ENCODE data around the gene JKAMP.

JKAMP gene

GRCh38 chr14:59510966-59511365 is 26.6 kb downstream of the JKAMP start:
- no peak for DNase-seq
- no peaks in the 10 kb centered on the region for H3K27me3 ChIP-seq (replicated peaks)
- in situ Hi-C loops (cut with HindIII; ENCODE audit: low pct_ligation_motif_present, low sequenced_read_pairs) = no loop called here
- no peak overlapping the region for H3K27ac ChIP-seq
- no peak overlapping the region for H3K4me3 ChIP-seq (ENCODE audit: low read depth, low read length)
- TF ChIP-seq, protein P1, sequence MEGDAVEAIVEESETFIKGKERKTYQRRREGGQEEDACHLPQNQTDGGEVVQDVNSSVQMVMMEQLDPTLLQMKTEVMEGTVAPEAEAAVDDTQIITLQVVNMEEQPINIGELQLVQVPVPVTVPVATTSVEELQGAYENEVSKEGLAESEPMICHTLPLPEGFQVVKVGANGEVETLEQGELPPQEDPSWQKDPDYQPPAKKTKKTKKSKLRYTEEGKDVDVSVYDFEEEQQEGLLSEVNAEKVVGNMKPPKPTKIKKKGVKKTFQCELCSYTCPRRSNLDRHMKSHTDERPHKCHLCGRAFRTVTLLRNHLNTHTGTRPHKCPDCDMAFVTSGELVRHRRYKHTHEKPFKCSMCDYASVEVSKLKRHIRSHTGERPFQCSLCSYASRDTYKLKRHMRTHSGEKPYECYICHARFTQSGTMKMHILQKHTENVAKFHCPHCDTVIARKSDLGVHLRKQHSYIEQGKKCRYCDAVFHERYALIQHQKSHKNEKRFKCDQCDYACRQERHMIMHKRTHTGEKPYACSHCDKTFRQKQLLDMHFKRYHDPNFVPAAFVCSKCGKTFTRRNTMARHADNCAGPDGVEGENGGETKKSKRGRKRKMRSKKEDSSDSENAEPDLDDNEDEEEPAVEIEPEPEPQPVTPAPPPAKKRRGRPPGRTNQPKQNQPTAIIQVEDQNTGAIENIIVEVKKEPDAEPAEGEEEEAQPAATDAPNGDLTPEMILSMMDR (IDR thresholded peaks at IDR 0.05; ENCODE audit: low read depth, low read length, missing control alignments) = no peak
- no peaks in the 10 kb centered on the region for H3K36me3 ChIP-seq (replicated peaks)

DNA sequence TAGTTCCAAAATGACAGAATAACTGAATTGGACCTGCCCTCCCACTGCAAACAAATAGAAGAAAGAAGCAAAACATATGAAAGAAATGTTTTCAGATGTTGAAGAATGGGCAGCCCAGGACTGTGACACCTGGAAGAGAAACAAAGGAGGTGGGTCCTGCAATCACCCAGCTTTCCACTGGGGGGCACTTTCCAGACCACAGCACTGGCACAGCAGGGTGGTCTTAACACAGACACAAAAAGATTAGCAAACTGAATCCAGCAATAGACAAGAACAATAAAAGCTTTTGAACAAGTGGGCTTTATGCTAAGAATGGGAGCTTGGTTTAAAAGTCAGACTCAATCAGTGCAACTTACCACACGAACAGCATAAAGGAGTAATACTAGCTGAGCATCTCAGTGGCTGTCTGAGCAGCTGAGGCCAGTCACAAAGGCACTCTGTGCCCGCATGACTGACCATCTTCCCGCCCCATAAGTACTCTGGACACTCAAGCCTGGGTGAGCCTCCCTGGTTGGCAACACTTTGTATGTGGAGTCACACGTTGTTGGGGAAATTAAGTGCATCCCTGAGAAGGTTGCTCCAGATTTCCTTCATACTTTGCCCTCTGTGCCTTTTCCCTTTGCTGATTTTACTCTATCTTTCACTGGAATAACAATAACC is 27.7 kb downstream of the JKAMP start:
- no peak overlapping the region for H3K27ac ChIP-seq
- in situ Hi-C loops (cut with HindIII; ENCODE audit: low pct_ligation_motif_present, low sequenced_read_pairs) = no loop called here
- H3K36me3 ChIP-seq (replicated peaks) = no peaks in the 10 kb centered on the region
- TF ChIP-seq, protein P1 (IDR thresholded peaks at IDR 0.05; ENCODE audit: low read depth, low read length, missing control alignments) = peak; percentile 81
- DNase-seq = no peak
- no peak overlapping the region for H3K4me3 ChIP-seq (ENCODE audit: low read depth, low read length)
- H3K27me3 ChIP-seq (replicated peaks) = no peaks in the 10 kb centered on the region

DNA sequence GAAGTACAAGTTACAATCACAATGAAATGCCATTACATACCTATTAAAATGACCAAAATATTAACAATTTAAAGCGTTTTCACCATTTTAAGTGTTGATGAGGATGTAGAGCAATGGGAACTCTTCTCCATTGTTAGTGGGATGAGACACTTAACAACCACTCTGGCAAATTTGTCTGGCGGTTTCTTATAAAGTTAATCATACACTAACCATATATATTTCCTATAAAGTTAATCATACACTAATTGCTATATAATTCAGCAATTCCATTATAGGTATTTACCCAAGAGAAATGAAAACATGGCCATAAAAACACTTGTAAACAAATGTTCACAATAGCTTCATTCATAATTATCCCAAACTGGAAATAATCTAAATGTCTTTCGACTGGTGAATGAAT is 35.9 kb downstream of the JKAMP start:
- TF ChIP-seq, protein P1 (IDR thresholded peaks at IDR 0.05; ENCODE audit: low read depth, low read length, missing control alignments) = no peak
- no peaks in the 10 kb centered on the region for H3K36me3 ChIP-seq (replicated peaks)
- H3K4me3 ChIP-seq (ENCODE audit: low read depth, low read length) = no peak overlapping the region
- no peak overlapping the region for H3K27ac ChIP-seq
- no peak for DNase-seq
- no peaks in the 10 kb centered on the region for H3K27me3 ChIP-seq (replicated peaks)
- in situ Hi-C loops (cut with HindIII; ENCODE audit: low pct_ligation_motif_present, low sequenced_read_pairs) = no loop called here

- TF ChIP-seq, protein P1 (IDR thresholded peaks at IDR 0.05; ENCODE audit: low read depth, low read length, missing control alignments) = no peak
- in situ Hi-C loops (cut with HindIII; ENCODE audit: low pct_ligation_motif_present, low sequenced_read_pairs) = no loop called here
- H3K27me3 ChIP-seq (replicated peaks) = no peaks in the 10 kb centered on the region
- H3K4me3 ChIP-seq (ENCODE audit: low read depth, low read length) = no peak overlapping the region
- H3K36me3 ChIP-seq (replicated peaks) = no peaks in the 10 kb centered on the region
- no peak overlapping the region for H3K27ac ChIP-seq
- no peak for DNase-seq
Observed at GRCh38 chr14:59529189-59529588, 44.9 kb downstream of the JKAMP start.

DNA sequence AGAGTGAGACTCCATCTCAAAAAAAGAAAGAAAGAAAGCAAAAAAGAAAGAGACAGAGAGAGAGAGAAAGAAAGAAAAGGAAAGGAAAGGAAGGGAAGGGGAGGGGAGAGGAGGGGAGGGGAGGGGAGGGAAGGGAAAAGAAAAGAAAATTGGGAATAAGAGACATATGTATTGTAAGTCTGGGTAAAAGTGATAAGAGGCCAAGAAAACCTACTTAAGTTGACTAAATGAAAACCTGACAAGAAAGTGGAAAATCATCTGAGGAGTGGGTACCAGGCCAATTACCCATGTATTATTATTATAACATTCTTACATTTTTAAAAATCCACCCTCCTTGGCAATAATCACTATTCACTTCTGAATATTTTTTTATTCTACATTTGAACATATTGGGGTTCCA is 46.0 kb downstream of the JKAMP start:
- H3K27me3 ChIP-seq (replicated peaks) = no peaks in the 10 kb centered on the region
- no peak overlapping the region for H3K4me3 ChIP-seq (ENCODE audit: low read depth, low read length)
- no peak for DNase-seq
- TF ChIP-seq, protein P1 (IDR thresholded peaks at IDR 0.05; ENCODE audit: low read depth, low read length, missing control alignments) = no peak
- no peak overlapping the region for H3K27ac ChIP-seq
- H3K36me3 ChIP-seq (replicated peaks) = no peaks in the 10 kb centered on the region
- in situ Hi-C loops (cut with HindIII; ENCODE audit: low pct_ligation_motif_present, low sequenced_read_pairs) = no loop called here

DNA sequence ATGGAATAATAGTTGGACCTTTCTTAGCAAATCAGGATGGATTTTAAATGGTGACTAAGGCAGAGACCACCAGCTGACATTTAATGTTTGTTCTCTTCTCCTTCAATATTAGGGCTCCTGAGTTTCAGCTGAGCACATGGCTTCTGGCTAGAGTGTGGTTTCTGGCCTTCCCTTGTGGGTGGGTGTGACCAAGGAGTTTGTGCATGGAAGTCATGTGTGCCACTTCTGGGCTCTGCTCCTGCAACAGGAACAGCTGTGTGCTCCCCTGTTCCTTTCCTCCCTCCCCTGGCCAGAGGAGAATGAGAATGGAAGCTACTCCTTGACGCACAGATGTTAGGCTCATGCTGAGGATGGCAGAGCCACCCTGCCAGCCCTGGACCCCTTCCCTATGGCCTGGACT is 48.1 kb downstream of the JKAMP start:
- no peaks in the 10 kb centered on the region for H3K27me3 ChIP-seq (replicated peaks)
- H3K36me3 ChIP-seq (replicated peaks) = no peaks in the 10 kb centered on the region
- no peak overlapping the region for H3K4me3 ChIP-seq (ENCODE audit: low read depth, low read length)
- in situ Hi-C loops (cut with HindIII; ENCODE audit: low pct_ligation_motif_present, low sequenced_read_pairs) = no loop called here
- TF ChIP-seq, protein P1 (IDR thresholded peaks at IDR 0.05; ENCODE audit: low read depth, low read length, missing control alignments) = no peak
- DNase-seq = no peak
- H3K27ac ChIP-seq = no peak overlapping the region

All from brain microvascular endothelial cell (primary cell).